NOMO-1 (cell line): ENCODE data around the gene DDX3X.
A peak's percentile ranks its signal among the peaks of the same experiment; 100 is the strongest.
"Not testable (repeated sequence)": the region's sequence is repeated elsewhere in the genome, so short reads cannot be mapped to it uniquely, and the experiment has no call there.

Source experiments
- DNase-seq, 2 experiments: peaks; one replicate each; lab custom pipeline; 2025; ENCODE audit not compliant: unreplicated experiment in 2 of 2; lab: John Stamatoyannopoulos, UW

DDX3X gene

GRCh38 chrX:41333744-41334362 lies at the start of gene DDX3X:
DDX3X (plus strand) TSS chrX:41334162; CDS start chrX:41334253, 91 bp downstream.
- peak; percentile 84 to 93 for DNase-seq

- not testable (repeated sequence) for DNase-seq
Measured at GRCh38 chrX:41285928-41286327, 48.0 kb upstream of the DDX3X start.

GRCh38 chrX:41288641-41289040 lies 45.3 kb upstream of the DDX3X start:
- no peak for DNase-seq

- DNase-seq = no peak
Measured at GRCh38 chrX:41289095-41289494, 44.9 kb upstream of the DDX3X start.

- no peak for DNase-seq
Measured at GRCh38 chrX:41291309-41291708, 42.7 kb upstream of the DDX3X start.

- DNase-seq = no peak
Measured at GRCh38 chrX:41293269-41293668, 40.7 kb upstream of the DDX3X start.

GRCh38 chrX:41300758-41301437 lies 33.1 kb upstream of the DDX3X start:
- no peak for DNase-seq

- no peak for DNase-seq
Measured at GRCh38 chrX:41301438-41301824, 32.5 kb upstream of the DDX3X start.

- no peak for DNase-seq
Measured at GRCh38 chrX:41302370-41302769, 31.6 kb upstream of the DDX3X start.

GRCh38 chrX:41303013-41303412 lies 30.9 kb upstream of the DDX3X start:
- DNase-seq = no peak

- DNase-seq = no peak
Measured at GRCh38 chrX:41304178-41304577, 29.8 kb upstream of the DDX3X start.

GRCh38 chrX:41308884-41309647 lies 24.9 kb upstream of the DDX3X start:
- no peak for DNase-seq

GRCh38 chrX:41312786-41313185 lies 21.2 kb upstream of the DDX3X start:
- DNase-seq = no peak

- DNase-seq = no peak
Measured at GRCh38 chrX:41313419-41313818, 20.5 kb upstream of the DDX3X start.

GRCh38 chrX:41314204-41314603 lies 19.8 kb upstream of the DDX3X start:
- no peak for DNase-seq

- no peak for DNase-seq
Measured at GRCh38 chrX:41314881-41315280, 19.1 kb upstream of the DDX3X start.

- not testable (repeated sequence) for DNase-seq
Measured at GRCh38 chrX:41316266-41316665, 17.7 kb upstream of the DDX3X start.

GRCh38 chrX:41317477-41318208 lies 16.3 kb upstream of the DDX3X start:
- DNase-seq = peak in 1 of 2 experiments; percentile 59

GRCh38 chrX:41320393-41320792 lies 13.6 kb upstream of the DDX3X start:
- no peak for DNase-seq

GRCh38 chrX:41322821-41323603 lies 10.9 kb upstream of the DDX3X start:
- peak in 1 of 2 experiments; percentile 39 for DNase-seq
